HG03575 (cell line): Measurements from ENCODE around the gene UBL5.
"Not testable (repeated sequence)": the region's sequence is repeated elsewhere in the genome, so short reads cannot be mapped to it uniquely, and the experiment has no call there.

Source experiments
- ATAC-seq: cut with Tn5 transposase; IDR thresholded peaks from one replicate; pipeline ENCODE4 v1.9.1; 2021; ENCODE audit not compliant: unreplicated experiment, insufficient number of reproducible peaks, low FRiP score; ENCODE audit errors: extremely low read depth

UBL5 gene

GRCh38 chr19:9808855-9809824 lies 18.6 kb upstream of the UBL5 start:
- ATAC-seq: no peak

- ATAC-seq: no peak
These were observed 16.6 kb upstream of the UBL5 start for GRCh38 chr19:9811139-9811538.

GRCh38 chr19:9818175-9818733 lies 9.5 kb upstream of the UBL5 start:
- no peak for ATAC-seq

- ATAC-seq: no peak
These were observed 8.8 kb upstream of the UBL5 start, which contains the start of gene FBXL12 for GRCh38 chr19:9818734-9819595. Gene FBXL12, minus strand, starts transcription at chr19:9819079. Its CDS starts 266 bp downstream, at chr19:9818813.

DNA sequence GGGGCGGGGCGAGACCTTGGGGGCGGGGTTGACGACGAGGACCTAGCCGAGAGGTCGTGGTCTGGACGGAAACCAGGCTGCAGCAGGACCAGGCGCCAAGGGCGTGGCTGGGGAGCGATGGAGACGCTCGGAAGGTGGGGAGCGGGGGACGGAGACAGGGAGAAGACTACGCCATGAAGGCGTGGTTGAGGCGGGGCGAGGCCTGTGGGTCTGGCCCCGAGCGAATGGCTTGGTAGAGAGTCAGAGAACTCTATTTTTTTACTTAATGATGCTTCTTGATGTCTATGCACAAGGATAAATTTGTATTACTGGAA lies 8.2 kb upstream of the UBL5 start:
- no peak for ATAC-seq

GRCh38 chr19:9820034-9820433 lies 7.7 kb upstream of the UBL5 start:
- ATAC-seq: not testable (repeated sequence)

GRCh38 chr19:9823816-9824215 lies 3.9 kb upstream of the UBL5 start:
- no peak for ATAC-seq

- no peak for ATAC-seq
These were observed 889 bp downstream of the UBL5 start for GRCh38 chr19:9828551-9829063.

- no peak for ATAC-seq
These were observed 6.6 kb downstream of the UBL5 start for GRCh38 chr19:9834307-9834725.

DNA sequence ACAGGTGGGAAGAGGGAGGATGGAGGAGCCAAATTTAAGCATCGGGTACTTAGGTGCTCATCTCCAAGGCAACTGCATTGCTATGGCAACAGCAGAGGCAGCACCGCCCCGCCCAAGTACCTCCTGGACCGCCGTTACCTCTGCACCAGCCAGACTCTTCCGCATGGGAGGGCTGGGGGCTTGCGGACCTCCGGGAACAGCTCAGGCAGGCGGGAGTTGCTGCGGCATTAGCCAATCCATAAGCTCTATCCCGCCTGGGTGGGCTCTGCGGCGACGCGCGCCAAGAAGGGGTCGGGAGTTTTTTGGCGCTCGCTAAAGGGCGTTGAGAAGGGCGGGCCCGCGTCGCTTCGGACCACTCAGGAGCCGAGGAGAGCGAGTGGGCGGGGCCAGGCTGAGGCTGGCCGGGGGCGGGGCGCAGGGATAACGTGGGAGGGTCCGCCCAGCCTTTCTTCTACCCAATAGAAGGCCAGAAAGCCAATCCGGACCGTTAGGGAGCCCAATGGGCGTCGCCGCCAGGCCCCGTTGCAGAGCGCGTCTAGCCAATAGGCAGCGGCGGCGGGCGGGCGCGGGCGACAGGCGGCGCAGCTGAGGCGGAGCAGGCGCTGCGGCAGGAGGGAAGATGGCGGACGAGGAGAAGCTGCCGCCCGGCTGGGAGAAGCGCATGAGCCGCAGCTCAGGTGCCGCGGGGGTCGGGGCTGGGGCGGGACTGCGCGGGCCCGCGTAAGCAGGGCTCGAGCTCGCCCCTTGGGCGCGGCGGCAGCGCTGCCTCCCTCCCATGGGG lies 7.2 kb downstream of the UBL5 start, which contains the start of gene PIN1:
Gene PIN1, plus strand, starts transcription at position 593 of the 781 bp plus-strand sequence. Its CDS starts 27 bp downstream, at position 620.
- no peak for ATAC-seq

- ATAC-seq: no peak
These were observed 7.8 kb downstream of the UBL5 start for GRCh38 chr19:9835507-9835949.

DNA sequence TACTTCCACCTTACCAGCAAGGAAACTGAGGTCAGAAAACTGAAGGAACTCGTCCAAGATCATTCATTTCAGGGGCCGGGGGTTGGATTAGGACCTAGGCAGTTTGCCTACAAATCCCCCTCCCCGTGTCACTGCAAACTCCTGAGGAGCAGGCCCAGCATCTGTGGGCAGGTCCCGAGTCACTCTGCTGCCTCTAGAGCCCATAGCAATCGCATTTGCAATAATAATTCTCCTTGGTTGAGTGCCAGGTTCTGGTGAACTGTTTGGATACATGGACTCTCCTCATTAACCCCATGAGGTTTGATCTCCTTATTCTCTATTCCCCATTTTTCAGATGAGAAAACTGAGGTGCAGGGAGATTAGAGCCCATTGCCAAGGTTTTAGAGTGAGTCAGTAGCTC lies 8.3 kb downstream of the UBL5 start:
- ATAC-seq: no peak

DNA sequence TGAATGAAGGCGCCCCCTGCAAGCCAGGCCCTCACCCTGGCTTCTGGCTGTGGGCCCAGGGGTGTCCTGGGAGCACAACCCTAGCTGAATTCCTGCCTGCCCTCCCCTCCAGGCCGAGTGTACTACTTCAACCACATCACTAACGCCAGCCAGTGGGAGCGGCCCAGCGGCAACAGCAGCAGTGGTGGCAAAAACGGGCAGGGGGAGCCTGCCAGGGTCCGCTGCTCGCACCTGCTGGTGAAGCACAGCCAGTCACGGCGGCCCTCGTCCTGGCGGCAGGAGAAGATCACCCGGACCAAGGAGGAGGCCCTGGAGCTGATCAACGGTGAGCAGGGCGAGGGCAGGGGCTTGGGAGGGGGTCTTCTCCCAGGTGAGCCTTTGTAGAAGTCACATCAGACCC lies 10.6 kb downstream of the UBL5 start:
- no peak for ATAC-seq

DNA sequence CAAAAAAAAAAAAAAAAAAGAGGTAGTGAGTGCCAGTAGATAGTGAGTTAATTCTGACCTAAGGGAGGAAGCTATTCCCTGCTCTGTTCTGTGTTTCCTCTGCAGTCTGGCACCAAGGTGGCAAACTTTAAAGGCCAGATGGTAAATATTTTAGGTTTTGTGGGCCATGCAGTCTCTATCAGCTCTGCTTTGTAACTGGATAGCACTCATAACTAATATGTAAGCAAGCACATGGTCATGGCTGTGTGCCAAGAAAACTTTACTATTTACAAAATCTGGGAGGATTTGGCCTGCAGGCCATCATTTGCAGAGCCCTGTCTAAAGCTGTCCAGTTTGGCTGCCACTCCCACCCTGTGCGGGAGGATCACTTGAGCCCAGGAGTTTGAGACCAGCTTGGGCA lies 11.7 kb downstream of the UBL5 start:
- ATAC-seq: no peak

DNA sequence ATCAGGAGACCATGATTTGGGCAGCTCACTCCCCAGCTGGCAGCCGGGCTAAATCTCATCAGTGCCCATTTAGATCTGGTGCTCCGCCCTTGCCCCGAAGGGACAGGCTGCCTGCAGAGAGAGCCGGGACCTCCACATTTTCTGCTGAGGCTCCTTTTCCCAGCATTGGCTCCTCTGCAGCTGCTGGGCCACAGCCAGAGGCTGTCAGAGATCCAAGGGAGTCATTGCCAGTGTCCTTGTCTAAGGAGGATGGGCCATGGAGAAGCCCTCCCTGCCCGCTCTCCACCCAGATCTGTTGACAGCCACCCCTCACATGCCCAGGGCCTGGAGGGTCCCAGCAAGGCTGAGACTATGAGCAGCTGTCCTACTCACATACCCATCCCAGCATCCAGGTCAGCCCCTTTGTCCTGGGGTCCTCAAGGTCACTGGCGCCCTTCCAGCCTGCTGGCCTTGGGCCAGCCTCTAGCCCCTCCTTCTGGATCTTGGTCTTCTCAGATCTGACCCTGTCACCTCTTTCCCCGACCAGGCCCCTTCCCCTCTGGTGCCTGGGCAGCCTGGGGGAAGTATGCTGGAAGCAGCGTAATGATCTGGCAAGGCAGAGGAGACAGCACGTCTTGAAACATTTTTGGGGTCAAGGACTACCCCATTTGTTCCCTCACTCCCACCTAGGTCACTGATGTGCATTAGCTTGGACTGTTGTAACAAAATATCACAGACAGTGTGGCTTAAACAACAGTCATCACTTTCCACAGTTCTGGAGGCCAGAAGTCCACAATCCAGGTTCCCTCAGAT lies 15.3 kb downstream of the UBL5 start:
- ATAC-seq: no peak

- ATAC-seq: not testable (repeated sequence)
These were observed 16.0 kb downstream of the UBL5 start for GRCh38 chr19:9843626-9844273.

GRCh38 chr19:9847087-9847671 lies 19.5 kb downstream of the UBL5 start:
- no peak for ATAC-seq
